Measurements from ENCODE around the gene RPGR.

RPGR gene

GRCh38 chrX:38247051-38247450 lies 80.3 kb downstream of the RPGR start:
- no peak for FAIRE-seq

- no peak for FAIRE-seq
These were observed 86.8 kb downstream of the RPGR start for GRCh38 chrX:38240541-38240940.

- no peak for FAIRE-seq
These were observed 90.3 kb downstream of the RPGR start for GRCh38 chrX:38236901-38237615.

- no peak for FAIRE-seq
These were observed 93.2 kb downstream of the RPGR start for GRCh38 chrX:38233891-38234667.

GRCh38 chrX:38232079-38232686 lies 95.1 kb downstream of the RPGR start:
- no peak for FAIRE-seq

GRCh38 chrX:38225093-38225492 lies 102.2 kb downstream of the RPGR start:
- FAIRE-seq, result no peak

GRCh38 chrX:38224160-38224559 lies 103.1 kb downstream of the RPGR start:
- FAIRE-seq, result no peak

GRCh38 chrX:38221391-38221929 lies 105.8 kb downstream of the RPGR start:
- no peak for FAIRE-seq

GRCh38 chrX:38220415-38221390 lies 106.6 kb downstream of the RPGR start, which contains the start of gene SRPX:
SRPX (minus strand) TSS chrX:38220871; CDS start chrX:38220792, 79 bp downstream.
- FAIRE-seq, result no peak

GRCh38 chrX:38220024-38220414 lies 107.3 kb downstream of the RPGR start:
- no peak for FAIRE-seq

Data from colon (tissue), 2 donors.